NCI-H226 (cell line): ENCODE measurements around the gene SORD.
"Not testable (repeated sequence)": the region's sequence is repeated elsewhere in the genome, so short reads cannot be mapped to it uniquely, and the experiment has no call there.

Experiments used
- DNase-seq: peaks from one replicate; pipeline ENCODE4 v3.0.0-alpha.2; 2015

The SORD gene

DNA sequence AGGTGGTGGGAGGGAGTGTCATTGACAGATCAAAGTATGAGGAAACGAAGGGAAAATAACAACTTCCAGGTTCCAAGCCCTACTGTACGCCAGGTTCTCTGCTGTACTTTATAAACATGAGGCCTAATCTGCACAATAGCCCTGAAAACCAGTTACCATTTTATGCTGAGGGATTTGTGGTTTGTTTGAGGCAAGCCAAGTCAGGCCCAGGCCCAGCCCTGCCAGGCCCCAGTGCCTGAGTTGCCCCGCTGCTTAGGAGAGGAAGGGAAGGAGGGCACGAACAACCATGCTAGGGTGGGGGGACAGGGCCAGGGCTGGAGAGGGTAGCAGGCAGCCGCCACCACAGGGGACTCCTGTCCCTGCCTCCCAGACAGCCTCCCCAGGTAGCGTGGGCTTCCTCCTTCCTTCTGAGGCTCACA lies 47.0 kb downstream of the SORD start:
- DNase-seq = not testable (repeated sequence)

DNA sequence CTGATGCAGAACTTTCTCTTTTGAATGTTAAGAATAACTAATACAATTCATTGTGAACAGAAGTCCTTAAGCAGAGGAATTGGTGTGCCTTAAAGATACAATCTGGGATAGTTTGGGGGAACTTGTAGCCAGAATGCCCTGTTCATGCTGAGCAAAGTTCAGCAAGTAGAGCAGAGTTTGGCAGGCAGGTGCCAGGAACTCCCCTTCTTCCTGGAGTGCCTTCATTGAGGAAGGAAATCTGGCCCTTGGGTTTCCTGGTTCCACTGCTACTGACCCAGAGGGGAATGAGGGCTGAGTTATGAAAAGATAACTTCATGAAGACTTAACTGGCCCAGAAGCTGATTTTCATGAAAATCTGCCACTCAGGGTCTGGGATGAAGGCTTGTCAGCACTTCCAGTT lies 50.6 kb downstream of the SORD start:
- not testable (repeated sequence) for DNase-seq

DNA sequence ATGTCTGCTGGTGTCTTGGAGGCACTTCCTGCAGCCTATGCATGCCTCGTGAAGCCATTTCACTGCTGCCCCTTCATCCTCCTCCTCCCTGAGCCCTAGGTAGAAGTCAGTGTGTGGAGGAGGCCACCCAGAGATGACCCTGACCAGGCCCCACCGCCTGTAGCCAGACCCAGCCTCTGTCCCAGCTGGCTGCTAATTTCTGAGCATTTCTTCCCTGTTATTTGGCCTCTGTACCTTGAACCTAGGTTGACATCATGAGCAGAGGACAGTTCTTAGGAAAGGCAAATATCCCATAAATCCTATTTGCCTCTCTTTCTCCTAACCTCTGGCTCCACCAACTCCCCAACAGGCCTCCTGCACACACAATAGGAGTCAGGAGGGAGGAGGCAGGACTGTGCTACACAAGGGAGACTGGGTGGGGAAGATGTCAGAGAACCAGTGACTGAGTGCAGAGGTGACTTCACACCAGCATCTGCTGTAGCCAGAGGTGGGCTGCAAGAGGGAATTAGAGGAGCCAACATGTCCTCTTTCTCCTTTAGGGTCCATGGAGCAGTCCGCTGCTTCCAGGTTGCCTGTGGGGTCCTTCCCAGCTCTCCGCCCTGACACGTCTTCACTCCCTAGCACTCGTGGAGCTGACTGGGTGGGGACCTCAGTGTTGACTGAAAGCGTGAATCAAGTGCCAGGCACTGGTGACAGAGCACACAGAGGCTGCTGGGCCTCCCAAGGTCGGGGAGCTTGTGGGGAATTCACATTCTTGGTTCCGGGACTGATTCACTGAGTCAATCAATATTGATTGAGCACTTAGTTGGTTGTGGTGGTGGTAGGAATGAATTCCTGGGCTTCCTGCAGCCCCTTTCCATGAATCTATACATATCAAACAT lies 52.7 kb downstream of the SORD start:
- DNase-seq = not testable (repeated sequence)

DNA sequence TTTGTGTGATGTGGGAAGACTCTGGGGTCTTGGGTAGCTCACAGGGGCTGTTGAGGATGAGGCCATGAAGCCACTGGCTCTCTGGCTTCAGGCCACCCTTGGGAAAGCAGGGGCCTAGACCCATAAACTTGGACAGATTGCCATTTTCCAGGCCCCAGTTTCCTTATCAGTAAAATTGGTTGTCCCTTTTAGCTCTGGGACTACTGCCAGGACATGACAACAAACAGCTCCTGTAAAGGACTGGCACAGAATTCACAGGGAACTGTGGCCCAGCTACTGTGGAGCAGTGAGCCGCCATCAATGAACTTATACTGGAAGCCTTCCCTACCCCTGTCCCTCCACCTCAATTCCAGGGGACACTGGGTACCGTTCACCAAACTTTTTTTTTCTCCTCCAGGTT lies 54.4 kb downstream of the SORD start:
- not testable (repeated sequence) for DNase-seq

DNA sequence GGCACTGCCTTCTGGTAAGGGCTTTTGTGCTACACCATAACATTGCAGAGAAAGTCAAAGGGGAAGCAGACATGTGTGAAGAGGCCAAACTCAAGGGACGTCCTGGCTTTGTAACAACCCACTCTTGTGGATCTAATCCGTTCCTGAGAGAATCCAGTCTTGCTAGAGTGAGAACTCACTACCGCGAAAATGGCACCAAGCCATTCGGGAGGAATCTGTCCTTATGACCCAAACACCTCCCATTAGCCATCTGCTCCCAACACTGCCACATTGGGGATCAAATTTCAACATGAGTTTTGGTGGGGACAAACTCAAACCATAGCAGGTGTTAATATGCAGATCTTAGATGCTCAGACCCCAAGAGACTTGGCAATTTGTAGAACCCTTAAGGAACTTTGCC lies 56.2 kb downstream of the SORD start:
- DNase-seq = not testable (repeated sequence)

DNA sequence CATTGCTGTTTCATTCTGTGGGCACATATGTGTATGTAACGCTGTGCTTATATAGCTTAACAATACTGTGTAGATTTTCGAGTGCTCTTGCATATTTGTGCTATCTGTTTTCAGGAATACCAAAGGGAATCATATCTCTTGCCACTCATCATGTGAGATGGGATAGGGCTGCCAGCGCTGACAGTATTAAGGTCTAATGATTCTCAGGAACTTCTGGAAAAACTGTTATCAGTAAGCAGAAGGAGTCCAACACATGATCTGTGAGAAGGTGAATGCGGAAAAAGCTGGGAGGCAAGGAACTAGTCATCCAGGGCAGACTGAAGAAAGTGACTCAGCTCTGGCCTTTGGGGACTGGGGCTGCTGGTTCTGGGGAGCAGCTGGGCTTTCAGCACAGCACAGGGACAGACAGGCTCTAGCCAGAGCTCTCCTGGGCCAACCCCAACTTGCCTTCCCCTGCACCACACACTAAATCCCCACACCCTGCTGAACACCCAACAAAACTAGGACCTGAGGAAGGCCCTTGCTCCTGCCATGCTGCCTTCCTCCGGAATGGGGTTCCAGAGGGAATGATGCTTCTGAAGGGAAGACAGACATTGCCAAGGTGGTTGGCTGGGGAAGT lies 56.7 kb downstream of the SORD start:
- DNase-seq = peak; percentile 61

DNA sequence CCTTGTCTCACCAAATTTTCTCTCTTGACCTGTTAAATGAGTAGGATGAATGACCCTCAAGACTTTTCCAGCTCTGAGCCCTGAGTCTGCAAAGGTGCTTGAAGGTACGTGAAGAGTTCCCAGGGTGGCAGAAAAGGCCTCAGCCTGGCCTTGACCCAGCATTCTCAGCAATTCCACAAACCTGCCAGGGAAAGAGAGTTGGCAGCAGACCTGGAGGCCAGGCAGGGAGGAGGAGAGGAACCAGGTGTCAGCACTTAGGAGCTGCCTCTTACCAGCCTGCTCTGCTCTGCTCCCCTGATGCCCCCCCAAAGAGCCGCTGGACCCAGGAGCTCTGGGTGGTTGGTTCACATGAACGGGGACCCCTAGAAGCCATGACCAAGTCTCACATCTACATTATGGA lies 57.6 kb downstream of the SORD start:
- not testable (repeated sequence) for DNase-seq

DNA sequence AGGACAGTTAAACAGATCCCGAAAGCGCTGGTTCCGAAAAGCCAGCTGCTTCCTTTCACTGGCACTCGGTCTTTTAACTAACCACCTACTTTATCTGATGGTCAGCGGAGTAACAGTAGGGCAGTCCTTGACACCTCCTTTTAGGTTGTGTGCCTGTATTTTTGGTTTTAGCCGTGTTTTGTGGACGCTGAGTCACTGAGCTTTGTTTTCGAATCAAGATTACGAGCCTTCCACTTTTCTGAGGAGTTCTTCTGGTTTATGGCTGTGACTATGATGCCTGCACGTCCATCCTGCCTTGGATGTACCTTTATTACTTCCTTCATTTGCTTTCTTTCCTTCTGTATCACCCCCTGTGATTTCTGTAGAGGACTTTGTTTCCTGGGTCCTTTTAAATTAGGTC lies 59.4 kb downstream of the SORD start:
- DNase-seq = not testable (repeated sequence)

DNA sequence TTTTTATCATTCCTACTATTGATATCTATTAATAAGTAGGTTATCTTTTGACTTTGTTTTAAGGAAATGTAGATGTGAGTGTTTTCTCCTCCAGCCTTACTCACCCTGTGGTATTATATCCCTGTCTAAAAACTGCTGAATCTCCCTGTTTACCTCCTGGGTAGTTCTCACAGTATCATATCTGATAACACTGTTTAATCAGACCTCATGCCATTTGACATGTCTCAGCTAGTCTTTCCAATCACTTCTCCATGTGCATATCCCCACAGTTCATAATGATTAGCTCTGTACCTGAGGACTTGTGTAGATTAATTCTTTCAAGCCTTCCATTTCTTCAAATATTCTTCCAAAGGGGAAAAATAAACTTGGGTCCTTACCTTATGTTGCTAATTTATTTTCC lies 60.2 kb downstream of the SORD start:
- no peak for DNase-seq

DNA sequence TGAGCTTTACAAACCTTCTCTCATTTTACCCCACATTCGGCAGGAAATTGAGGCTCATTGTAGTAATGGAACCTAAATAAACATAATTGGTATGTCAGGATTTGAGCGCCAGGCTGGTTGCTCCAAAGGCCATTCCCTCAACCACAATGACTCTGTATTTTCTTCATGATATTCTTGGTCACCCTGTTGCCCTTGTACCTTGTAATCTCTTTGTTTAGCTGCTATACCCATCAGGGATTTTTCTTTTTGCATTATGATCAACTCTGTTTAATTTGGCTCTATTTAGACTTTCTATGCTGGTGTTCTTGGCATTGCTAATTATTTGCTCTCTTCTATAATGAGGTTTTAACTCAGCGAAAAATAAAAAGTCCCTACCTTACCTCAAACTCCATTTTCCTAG lies 61.2 kb downstream of the SORD start:
- no peak for DNase-seq

DNA sequence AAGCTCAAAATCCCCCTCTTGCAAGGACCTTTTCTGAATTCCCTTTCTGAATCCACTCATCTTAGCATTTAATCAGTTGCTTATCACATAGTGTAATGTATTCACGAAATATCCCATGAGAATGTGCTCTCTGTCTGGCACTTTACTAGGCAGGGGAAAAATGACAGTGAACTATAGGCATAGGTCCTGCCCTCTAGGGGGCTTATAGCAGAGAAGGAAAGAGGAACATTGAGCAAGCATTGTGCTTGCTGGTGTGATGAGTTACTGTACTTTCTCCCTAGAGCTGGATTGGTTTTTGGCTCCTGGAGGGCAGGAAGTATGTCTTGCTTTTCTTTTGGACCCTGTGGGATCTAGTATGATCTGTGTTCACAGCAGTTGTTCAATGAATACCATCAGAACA lies 64.5 kb downstream of the SORD start:
- DNase-seq = no peak

DNA sequence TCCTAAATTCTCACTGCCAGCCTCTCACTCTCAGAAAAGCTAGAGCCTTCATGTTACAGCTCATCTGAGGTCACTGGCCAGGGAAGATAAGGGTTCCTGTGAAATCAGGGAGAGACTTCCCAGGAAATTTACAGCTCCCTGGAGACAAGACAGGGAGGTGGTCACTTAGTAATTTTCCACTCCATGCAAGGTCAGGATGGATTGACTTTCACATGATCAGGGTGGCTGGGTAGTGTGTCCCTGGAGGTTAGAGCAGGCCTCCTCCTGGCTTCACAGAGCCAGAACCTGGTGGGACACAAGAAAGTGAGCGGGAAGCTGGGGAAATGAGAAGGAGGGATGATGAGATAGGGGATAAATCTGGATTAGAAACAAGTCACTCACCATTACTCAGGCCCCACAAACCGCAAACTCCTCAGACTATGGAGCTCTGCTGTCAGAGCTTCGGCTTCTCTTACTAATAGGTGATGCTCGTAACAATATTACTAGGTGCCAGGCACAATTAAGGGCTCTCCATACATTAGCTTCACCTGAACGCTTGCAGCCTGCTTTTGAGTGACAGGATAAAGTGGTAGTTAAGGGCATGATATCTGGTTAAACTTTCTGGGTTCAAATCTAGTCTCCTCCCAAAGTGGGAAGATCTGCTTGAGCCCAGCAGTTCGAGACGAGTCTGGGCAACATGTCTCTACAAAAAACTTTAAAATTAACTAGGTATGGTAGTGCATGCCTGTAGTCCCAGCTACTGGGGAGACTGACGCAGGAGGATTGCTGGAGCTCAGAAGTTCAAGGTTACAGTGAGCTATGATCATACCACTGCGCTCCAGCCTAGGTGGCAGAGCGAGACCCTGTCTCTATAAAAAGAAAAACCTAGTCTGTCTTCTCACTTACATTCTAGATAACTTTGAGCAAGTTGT lies 66.1 kb downstream of the SORD start:
- peak; percentile 70 for DNase-seq

DNA sequence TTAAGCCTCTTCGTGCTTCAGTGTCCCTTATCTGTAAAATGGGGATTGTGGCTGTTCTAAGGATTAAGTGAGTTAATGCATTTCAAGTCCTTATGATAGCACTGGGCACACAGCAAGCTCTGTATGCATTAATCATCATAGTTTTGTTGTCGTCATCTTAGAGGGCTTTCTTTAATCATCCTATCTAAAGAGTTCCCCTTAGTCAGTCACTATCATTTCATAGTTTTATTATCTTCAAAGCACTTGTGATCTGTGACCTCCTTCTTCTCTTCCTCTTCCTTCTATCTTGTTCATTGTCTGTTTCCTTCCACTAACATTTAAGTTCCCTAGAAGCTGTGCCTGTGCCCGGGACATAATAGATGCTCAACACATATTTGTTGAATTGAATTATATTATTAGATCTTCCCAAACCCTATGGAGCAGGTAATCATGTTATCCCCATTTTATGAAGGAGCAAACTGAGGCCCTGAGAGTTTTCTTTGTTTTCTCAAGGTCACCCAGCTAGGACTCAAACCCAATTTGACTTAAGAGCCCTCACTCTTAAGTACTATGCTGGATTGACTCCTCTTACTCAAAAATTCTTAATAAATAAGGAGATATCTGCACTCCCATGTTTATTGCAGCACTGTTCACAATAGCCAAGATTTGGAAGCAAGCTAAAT lies 66.8 kb downstream of the SORD start:
- no peak for DNase-seq

DNA sequence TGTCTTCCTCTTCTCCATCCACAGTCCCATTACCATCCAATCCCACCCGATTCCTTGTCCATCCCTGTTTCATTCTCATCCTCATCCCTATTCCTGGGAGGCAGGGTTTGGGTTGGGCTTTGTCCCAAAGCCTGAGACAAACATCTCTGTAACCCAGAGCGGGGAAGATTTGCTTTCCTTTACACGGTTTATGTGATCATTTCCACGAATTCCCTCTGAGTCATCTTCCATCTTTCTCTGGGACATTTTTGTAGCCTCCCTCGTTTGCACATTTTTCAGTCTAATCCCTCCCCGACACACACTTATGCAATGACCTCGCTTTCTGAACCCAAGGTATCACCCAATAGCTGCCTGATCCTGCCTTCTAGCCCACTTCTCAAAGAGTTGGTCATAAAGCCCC lies 68.2 kb downstream of the SORD start:
- DNase-seq = no peak

DNA sequence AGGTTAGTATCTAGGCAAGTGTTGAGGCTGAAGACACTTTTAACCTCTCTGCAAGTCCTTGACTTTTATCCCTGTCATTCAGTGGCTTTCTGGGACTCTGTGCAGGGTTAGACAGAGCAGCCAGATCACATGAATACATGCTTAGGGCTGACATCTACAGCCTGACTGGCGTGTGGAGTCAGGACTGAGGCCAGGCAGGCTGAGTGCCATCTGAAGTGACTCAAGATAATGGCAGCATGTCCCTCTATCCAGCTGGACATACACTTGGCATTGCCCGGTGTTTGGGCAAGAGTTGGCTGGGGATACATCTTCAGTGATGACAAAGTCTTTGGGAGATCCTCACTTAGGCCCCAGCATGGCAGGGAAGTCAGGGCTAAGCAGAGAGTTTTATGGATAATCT lies 68.6 kb downstream of the SORD start:
- DNase-seq = no peak

DNA sequence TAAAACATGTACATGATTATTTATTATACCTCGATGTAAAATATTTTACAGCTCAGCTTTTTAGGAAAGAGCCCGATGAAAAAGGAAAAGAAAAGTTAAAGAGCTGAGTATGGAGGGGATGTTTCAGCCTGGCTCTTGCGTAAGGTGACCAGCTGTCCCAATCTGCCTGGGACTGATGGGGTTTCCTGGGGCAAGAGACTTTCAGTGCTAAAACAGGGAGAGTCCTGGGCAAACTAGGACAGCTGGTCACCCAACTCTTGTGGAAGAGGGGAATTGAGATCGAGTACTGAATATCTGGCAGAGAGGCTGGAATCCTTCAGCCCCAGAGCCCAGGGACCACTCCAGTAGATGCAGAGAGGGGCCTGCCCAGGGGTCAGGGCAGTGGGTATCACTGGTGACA lies 70.0 kb downstream of the SORD start:
- DNase-seq = no peak

DNA sequence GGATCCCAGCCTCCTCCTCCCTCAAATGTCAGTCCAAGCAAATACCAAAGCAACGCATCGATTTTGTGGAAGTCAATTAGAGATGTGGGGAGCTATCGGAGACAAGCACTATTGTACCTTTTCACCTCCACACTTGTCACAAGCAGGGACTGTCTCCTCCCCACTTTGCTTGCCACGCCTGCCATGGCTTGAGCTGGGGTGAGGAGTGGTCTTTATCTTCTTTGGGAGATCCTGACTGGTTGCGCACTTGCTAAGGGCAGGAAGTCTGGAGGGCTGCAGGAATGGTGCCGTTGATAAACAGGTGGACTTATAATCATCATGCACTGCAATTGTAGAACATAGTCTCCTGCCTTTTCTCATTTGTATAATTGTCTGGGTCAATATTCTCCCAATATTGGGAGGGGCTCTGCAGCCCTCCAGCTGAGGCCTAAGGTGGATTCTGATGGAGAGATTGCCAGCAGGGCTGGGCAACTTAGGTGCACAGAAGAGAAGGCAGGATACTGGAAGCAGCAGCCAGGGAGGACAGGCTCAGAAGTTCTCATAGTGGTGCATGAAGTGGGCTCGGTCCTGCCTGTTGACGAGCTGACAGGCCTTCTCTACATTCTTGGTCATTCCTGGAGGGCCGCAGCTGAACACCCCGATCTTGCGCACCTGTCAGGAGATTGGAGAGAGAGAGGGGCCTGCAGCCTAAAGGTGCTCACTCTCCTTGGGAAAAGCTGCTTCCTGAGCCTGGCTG lies 70.8 kb downstream of the SORD start:
- DNase-seq = no peak

DNA sequence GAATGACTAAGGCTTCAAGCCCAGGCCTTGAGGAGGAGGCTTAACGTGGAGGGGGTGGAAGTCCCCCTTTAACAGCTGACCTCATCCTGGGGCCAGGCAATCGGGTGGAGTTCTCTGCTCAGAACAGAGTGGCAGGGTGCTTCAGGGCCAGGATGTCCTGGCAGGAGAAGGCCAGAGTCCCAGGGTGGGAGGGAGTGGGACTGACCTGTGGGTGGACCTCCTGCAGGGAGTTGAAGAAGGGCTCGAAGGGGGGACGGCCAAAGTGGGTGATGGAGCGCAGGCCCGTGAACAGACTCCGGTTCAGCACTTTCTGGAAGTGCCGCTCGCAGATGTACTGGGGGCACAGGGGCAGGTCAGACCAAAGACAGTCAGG lies 71.3 kb downstream of the SORD start:
- peak; percentile 53 for DNase-seq

DNA sequence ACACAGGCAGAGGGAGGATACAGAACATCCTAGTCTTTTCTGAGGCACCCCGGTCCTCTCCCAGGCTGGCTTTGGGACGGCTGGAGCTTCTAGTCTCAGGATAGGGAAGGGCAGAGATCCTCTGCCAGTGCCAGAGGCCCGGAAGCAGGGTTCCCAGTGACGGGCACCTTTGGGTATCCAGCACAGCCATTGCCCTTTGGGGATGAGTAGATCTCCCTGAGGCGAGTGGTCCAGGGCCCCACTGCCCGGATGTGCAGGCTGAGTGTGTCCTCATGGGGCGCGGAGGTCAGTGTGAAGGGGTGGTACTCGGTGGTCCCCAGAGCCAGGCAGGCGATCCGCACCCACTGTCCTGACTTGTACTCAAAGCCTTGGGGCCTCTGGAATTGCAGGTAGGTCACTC lies 72.7 kb downstream of the SORD start:
- no peak for DNase-seq

DNA sequence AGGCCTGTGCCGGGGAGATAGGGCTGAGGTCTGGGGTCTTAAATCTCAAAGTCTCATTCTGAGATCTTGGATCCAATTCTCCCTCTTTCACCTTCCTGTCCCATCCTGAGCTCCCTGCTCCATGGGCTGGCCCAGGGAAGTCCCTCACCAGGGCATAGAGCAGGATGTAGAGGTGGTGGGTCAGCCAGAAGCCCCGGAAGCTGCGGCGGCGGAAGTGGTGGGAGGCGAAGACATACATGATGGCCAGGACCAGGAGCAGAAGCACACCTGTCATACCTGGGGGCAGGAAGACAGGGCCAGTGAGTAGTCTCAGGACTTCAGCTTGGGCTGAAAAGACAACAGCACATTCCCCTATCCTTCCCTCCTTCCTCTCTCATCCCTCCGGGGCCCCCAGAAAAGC lies 74.5 kb downstream of the SORD start:
- DNase-seq = no peak

DNA sequence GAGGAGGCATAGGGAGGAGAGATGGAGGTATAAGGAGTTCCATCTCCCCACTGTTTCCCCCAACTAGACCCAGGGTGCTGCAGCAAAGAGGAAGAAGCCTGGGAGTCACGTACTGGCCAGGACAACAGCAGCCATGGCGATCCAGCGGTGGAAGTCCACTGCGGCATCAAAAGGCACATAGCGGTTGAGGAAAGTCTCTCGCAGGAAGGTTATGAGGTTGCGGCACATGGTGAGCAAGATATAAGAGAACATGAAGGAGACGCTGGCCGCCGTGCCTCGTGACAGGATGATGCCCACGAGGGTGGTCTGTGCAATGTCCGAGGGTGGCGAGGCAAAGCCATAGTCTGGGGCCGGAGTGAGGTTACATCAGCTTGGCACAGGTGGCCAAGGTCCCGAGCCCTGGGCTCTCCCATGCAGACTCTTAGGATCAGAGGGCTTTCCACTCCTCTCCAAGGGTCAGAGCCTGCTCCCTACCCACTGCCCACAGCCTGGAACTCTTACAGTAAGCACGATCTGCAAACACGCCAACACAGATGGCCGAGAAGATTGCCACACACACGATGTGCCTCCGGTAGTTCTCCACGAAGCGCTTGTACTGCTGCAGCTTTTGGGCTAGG lies 76.7 kb downstream of the SORD start:
- no peak for DNase-seq
